BE2C (cell line): ENCODE measurements around the gene HOXC4.
"Not testable (repeated sequence)": the region's sequence is repeated elsewhere in the genome, so short reads cannot be mapped to it uniquely, and the experiment has no call there.

Source experiments
- DNase-seq: peaks from one replicate; pipeline ENCODE4 v3.0.0-alpha.2; 2020
- H3K27me3 ChIP-seq: fragments of 250-450 bp; sonication (Bioruptor Pico); 2 replicates; pipeline ENCODE4 v1.5.1; 2020; ENCODE audit warnings: mild to moderate bottlenecking
- H3K36me3 ChIP-seq: fragments of 250-450 bp; sonication (Bioruptor Pico); 2 replicates; pipeline ENCODE4 v1.5.1; 2020; ENCODE audit warnings: mild to moderate bottlenecking
- H3K4me1 ChIP-seq: fragments of 250-450 bp; sonication (Bioruptor Pico); 2 replicates; pipeline ENCODE4 v1.5.1; 2020
- H3K4me3 ChIP-seq: 2 replicates; pipeline ENCODE4 v1.5.1; 2011; ENCODE audit warnings: low read depth, low read length
- H3K9me3 ChIP-seq: fragments of 250-450 bp; sonication (Bioruptor Pico); 2 replicates; pipeline ENCODE4 v1.5.1; 2020
- TF ChIP-seq, protein P1 (sequence below): IDR thresholded peaks from 2 replicates; pipeline ENCODE4 v1.5.1; 2012; ENCODE audit warnings: mild to moderate bottlenecking, low read depth, low read length

HOXC4 gene

GRCh38 chr12:54039417-54040147 lies 14.1 kb upstream of the HOXC4 start:
- H3K4me1 ChIP-seq, result peaks cover 50% of the 10 kb centered on the region
- TF ChIP-seq, protein P1, sequence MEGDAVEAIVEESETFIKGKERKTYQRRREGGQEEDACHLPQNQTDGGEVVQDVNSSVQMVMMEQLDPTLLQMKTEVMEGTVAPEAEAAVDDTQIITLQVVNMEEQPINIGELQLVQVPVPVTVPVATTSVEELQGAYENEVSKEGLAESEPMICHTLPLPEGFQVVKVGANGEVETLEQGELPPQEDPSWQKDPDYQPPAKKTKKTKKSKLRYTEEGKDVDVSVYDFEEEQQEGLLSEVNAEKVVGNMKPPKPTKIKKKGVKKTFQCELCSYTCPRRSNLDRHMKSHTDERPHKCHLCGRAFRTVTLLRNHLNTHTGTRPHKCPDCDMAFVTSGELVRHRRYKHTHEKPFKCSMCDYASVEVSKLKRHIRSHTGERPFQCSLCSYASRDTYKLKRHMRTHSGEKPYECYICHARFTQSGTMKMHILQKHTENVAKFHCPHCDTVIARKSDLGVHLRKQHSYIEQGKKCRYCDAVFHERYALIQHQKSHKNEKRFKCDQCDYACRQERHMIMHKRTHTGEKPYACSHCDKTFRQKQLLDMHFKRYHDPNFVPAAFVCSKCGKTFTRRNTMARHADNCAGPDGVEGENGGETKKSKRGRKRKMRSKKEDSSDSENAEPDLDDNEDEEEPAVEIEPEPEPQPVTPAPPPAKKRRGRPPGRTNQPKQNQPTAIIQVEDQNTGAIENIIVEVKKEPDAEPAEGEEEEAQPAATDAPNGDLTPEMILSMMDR, result no peak
- DNase-seq, result no peak
- H3K9me3 ChIP-seq, result no peaks in the 10 kb centered on the region
- no peaks in the 10 kb centered on the region for H3K36me3 ChIP-seq
- no peak overlapping the region for H3K4me3 ChIP-seq
- H3K27me3 ChIP-seq, result no peaks in the 10 kb centered on the region

- Histone ChIP-seq H3K27me3 (no peaks in the 10 kb centered on the region), H3K9me3 (no peaks in the 10 kb centered on the region), H3K36me3 (no peaks in the 10 kb centered on the region), H3K4me3 (no peak overlapping the region), H3K4me1 (peaks cover 51% of the 10 kb centered on the region)
- TF ChIP-seq, protein P1, result no peak
- peak; percentile 49 for DNase-seq
Observed at GRCh38 chr12:54040148-54040494, 13.5 kb upstream of the HOXC4 start.

DNA sequence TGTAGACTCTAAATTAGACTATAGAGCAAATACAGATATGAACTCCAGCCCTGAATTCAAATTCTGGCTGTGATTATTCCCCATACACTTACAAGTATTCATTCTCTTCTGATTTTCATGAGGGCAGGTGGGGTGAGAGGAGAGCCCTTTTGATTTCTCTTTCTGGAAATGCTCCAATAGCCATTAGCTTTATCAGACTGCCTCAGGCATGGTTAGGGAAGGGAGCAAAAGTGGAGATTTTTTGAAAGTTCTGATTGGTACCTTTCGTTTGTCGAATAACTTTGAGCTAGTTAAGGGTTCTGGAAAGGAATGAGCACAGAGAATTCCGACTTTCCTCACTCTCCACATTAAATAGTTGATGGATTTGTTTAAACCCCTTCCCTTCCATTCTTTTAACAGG lies 13.0 kb upstream of the HOXC4 start:
- peaks cover 46% of the 10 kb centered on the region for H3K4me1 ChIP-seq

DNA sequence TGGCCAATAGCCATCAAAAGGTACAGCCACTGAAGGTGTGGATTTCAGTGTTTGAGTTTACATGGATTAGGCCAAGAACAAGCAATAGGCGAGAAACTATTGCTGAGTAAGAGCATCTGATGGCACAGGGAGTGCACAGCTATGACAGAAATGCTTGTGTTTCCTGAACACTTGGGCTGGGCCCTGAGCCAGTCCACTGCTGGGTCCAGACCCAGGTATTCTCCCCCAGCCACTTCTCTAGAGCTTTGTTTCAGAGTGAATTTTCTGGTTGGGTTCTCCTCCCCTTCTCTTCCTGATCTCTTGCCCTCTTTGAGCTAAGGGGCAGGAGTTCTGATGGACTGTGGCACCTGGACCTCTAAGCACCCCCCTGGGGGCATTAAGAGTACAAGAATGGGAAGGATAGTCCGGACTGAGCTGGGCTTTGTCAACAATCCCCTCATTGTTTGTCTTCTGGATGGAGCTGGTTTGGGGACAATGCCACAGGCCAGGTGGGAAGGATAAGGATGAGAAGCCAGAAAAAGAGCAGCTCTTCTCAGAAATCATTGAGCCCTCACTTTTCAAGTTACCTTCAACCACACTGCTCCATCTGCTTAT lies 12.4 kb upstream of the HOXC4 start:
- no peak for DNase-seq
- no peaks in the 10 kb centered on the region for H3K9me3 ChIP-seq
- H3K4me1 ChIP-seq, result peaks cover 42% of the 10 kb centered on the region
- no peaks in the 10 kb centered on the region for H3K27me3 ChIP-seq
- H3K4me3 ChIP-seq, result no peak overlapping the region
- no peaks in the 10 kb centered on the region for H3K36me3 ChIP-seq
- TF ChIP-seq, protein P1, result no peak

More for the DNA sequence above, 13.0 kb upstream of the HOXC4 start:
- H3K36me3 ChIP-seq, result no peaks in the 10 kb centered on the region
- no peak overlapping the region for H3K4me3 ChIP-seq
- H3K9me3 ChIP-seq, result no peaks in the 10 kb centered on the region
- H3K27me3 ChIP-seq, result no peaks in the 10 kb centered on the region
- no peak for DNase-seq
- TF ChIP-seq, protein P1, result no peak

GRCh38 chr12:54042033-54042432 lies 11.6 kb upstream of the HOXC4 start:
- H3K27me3 ChIP-seq, H3K4me3 ChIP-seq, H3K36me3 ChIP-seq, DNase-seq, H3K9me3 ChIP-seq: not testable (repeated sequence)
- H3K4me1 ChIP-seq, result peaks cover 33% of the 10 kb centered on the region

- TF ChIP-seq, protein P1, result no peak
- H3K27me3 ChIP-seq, result no peaks in the 10 kb centered on the region
- no peak for DNase-seq
- no peak overlapping the region for H3K4me3 ChIP-seq
- H3K4me1 ChIP-seq, result peaks cover 24% of the 10 kb centered on the region
- no peaks in the 10 kb centered on the region for H3K36me3 ChIP-seq
- H3K9me3 ChIP-seq, result no peaks in the 10 kb centered on the region
Observed at GRCh38 chr12:54042970-54043853, 10.4 kb upstream of the HOXC4 start.
